HCT116 (cell line): Measurements from ENCODE around the gene RNF183. TPM values are rescaled to one million over a fixed set of nuclear protein-coding genes. Genes with fewer than 3 reads are reported as not detected.

ENCODE experiments used
- ATAC-seq: fragments of 200-7000 bp; cut with Tn5 transposase; 2 replicates; pipeline ENCODE4 v1.9.1; 2020; ENCODE audit warnings: mild to moderate bottlenecking, moderate library complexity
- BruUV-seq: library from RNA; stranded (reverse); fragments of 400-500 nt; replicated peaks from 2 replicates; lab custom pipeline; 2021; lab: Mats Ljungman, UMichigan
- CTCF ChIA-PET: fragments of 300-600 bp; sonication (Branson Sonifier 250); formaldehyde crosslinking; loops from one replicate; lab custom pipeline; 2021; ENCODE audit warnings: antibody characterized with exemption; lab: Charles Lee
- POLR2A ChIA-PET: fragments of 300-600, 350-600 bp; sonication (Branson Sonifier 250); formaldehyde crosslinking; loops from one replicate; lab custom pipeline; 2021; ENCODE audit warnings: antibody characterized with exemption; lab: Charles Lee
- RAD21 ChIA-PET, 2 experiments: fragments of 300-600 bp; sonication (Branson Sonifier 250); formaldehyde crosslinking; loops; one replicate each; lab custom pipeline; 2023; ENCODE audit warnings: low total read pairs in 2 of 2; ENCODE audit not compliant: uncharacterized antibody in 2 of 2, unreplicated experiment in 2 of 2, low non-redundant PET in 1 of 2; lab: Charles Lee
- DNase-seq: peaks from one replicate; pipeline ENCODE4 v3.0.0-alpha.2; 2010; ENCODE audit warnings: low read depth, low spot score
- H2AFZ ChIP-seq: fragments of 200-600 bp; shearing (Covaris generic), sonication (generic); 2 replicates; pipeline ENCODE4 v1.6.1; 2017; ENCODE audit warnings: low read depth, mixed run types, mixed read lengths, antibody characterized with exemption, low read length; ENCODE audit not compliant: poor library complexity, severe bottlenecking
- H3K27ac ChIP-seq: 2 replicates; pipeline ENCODE4 v1.5.1; 2012; ENCODE audit warnings: low read depth, low read length
- H3K27me3 ChIP-seq: fragments of 200-600 bp; sonication (generic); 2 replicates; pipeline ENCODE4 v1.6.1; 2016; ENCODE audit warnings: mixed run types, low read length, mixed read lengths; ENCODE audit not compliant: insufficient read depth
- H3K36me3 ChIP-seq, 2 experiments: fragments of 200-500 bp in 1 of 2; fragments of 200-600 bp in 1 of 2; sonication (Bioruptor generic) in 1 of 2; sonication (generic) in 1 of 2; 2 replicates each; pipeline versions ENCODE4 v1.5.1 to v1.6.1; 2014 to 2016; ENCODE audit warnings: low read length in 2 of 2, inconsistent platforms in 1 of 2, mixed read lengths in 1 of 2, mixed run types in 1 of 2; ENCODE audit not compliant: insufficient read depth in 2 of 2, control insufficient read depth in 1 of 2
- H3K4me1 ChIP-seq, 2 experiments: fragments of 200-600 bp in 1 of 2; sonication (generic) in 1 of 2; 2 replicates each; pipeline versions ENCODE4 v1.5.1 to v1.6.1; 2012 to 2017; ENCODE audit warnings: low read length in 2 of 2, inconsistent platforms in 1 of 2, mild to moderate bottlenecking in 1 of 2, mixed read lengths in 1 of 2, mixed run types in 1 of 2, moderate library complexity in 1 of 2; ENCODE audit not compliant: insufficient read depth in 2 of 2, control insufficient read depth in 1 of 2
- H3K4me2 ChIP-seq: fragments of 200-600 bp; sonication (generic); 2 replicates; pipeline ENCODE4 v1.6.1; 2017; ENCODE audit warnings: mixed run types, low read length, mixed read lengths
- H3K4me3 ChIP-seq, 2 experiments: fragments of 200-600 bp in 1 of 2; sonication (generic) in 1 of 2; replicated peaks in 1 of 2; 2 replicates each; pipeline ENCODE4 v1.5.1; 2011 to 2016; ENCODE audit warnings: low read length in 2 of 2, control low read depth in 1 of 2, low read depth in 1 of 2, mild to moderate bottlenecking in 1 of 2, mixed read lengths in 1 of 2, mixed run types in 1 of 2
- H3K79me2 ChIP-seq: fragments of 200-600 bp; sonication (generic); 2 replicates; pipeline ENCODE4 v1.6.1; 2017; ENCODE audit warnings: mild to moderate bottlenecking, mixed run types, low read length, moderate library complexity, mixed read lengths; ENCODE audit not compliant: insufficient read depth
- H3K9ac ChIP-seq: fragments of 200-600 bp; sonication (generic); 2 replicates; pipeline ENCODE4 v1.6.1; 2016; ENCODE audit warnings: low read length, mixed read lengths
- H3K9me2 ChIP-seq: fragments of 200-600 bp; sonication (generic), shearing (Covaris generic); 2 replicates; pipeline ENCODE4 v1.6.1; 2017; ENCODE audit warnings: mixed run types, mild to moderate bottlenecking, moderate library complexity; ENCODE audit not compliant: insufficient read depth
- H3K9me3 ChIP-seq, 2 experiments: fragments of 200-500 bp in 1 of 2; fragments of 200-600 bp in 1 of 2; sonication (Bioruptor generic) in 1 of 2; sonication (generic) in 1 of 2; 2 replicates each; pipeline ENCODE4 v1.6.1; 2014 to 2017; ENCODE audit warnings: low read length in 2 of 2, mixed read lengths in 2 of 2, inconsistent platforms in 1 of 2, low read depth in 1 of 2, mild to moderate bottlenecking in 1 of 2, mixed run types in 1 of 2, moderate library complexity in 1 of 2; ENCODE audit not compliant: control insufficient read depth in 1 of 2, insufficient read depth in 1 of 2
- H4K20me1 ChIP-seq: fragments of 200-600 bp; sonication (generic), shearing (Covaris generic); 2 replicates; pipeline ENCODE4 v1.6.1; 2017; ENCODE audit warnings: mixed run types, mild to moderate bottlenecking, moderate library complexity; ENCODE audit not compliant: insufficient read depth
- EGR1 ChIP-seq: IDR thresholded peaks from 2 replicates; pipeline ENCODE4 v1.6.1; 2012; ENCODE audit warnings: low read depth
- ELF1 ChIP-seq: IDR thresholded peaks from 2 replicates; pipeline ENCODE4 v1.6.1; 2012; ENCODE audit warnings: low read depth, borderline replicate concordance
- EZH2 ChIP-seq: fragments of 200-600 bp; sonication (generic); IDR thresholded peaks from 2 replicates; pipeline ENCODE4 v1.6.1; 2017; ENCODE audit warnings: antibody characterized with exemption, mixed run types
- EZH2phosphoT487 ChIP-seq: fragments of 200-600 bp; IDR thresholded peaks from 2 replicates; pipeline ENCODE4 v1.6.1; 2018; ENCODE audit warnings: antibody characterized with exemption, borderline replicate concordance
- SRF ChIP-seq: IDR thresholded peaks from 2 replicates; pipeline ENCODE4 v1.6.1; 2012; ENCODE audit warnings: low read depth
- ZFX ChIP-seq: fragments of 450-650 bp; IDR thresholded peaks from 2 replicates; pipeline ENCODE4 v1.6.1; 2017
- intact Hi-C: fragments of 100-400 bp; cut with micrococcal nuclease; formaldehyde crosslinking; loops from 2 replicates; pipeline ENCODE4 v1.10.0; 2022
- total RNA-seq: library from RNA; stranded (reverse); gene quantifications from one replicate; pipeline ENCODE4 v1.2.1, GENCODE V29; 2021; ENCODE audit not compliant: unreplicated experiment
- TF ChIP-seq, protein P1 (sequence below): IDR thresholded peaks from 2 replicates; pipeline ENCODE4 v1.6.1; 2012
- TF ChIP-seq, protein P2 (sequence below): IDR thresholded peaks from 2 replicates; pipeline ENCODE4 v1.6.1; 2011; ENCODE audit warnings: mild to moderate bottlenecking, low read length, moderate library complexity; ENCODE audit not compliant: insufficient replicate concordance; ENCODE audit errors: extremely low read depth
- TF ChIP-seq, protein P3 (sequence below): IDR thresholded peaks from 2 replicates; pipeline ENCODE4 v1.6.1; 2012

RNF183 gene
- total RNA-seq, 1 experiment from 2014 or later: 0.12 TPM

DNA sequence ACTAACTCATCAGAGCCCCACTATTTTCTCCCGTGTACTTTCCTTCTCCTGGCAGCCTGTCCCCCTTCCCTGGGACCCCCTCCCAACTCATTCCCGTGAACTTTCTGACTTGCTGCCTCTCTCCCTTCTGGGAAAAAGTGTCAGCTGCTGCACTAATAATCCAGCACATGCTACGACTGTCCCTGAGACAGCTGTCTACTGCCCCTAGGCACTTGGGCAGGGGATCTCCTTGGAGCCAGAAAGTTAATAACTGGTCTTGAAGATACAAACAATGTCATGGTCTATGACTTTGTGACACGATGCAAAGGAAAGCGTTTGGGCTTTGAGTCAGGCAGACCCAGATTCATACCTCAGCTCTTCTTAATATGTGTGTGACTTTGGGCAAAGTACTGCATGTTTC, 10.1 kb upstream of the RNF183 start:
- Histone ChIP-seq H3K79me2 (no peaks in the 10 kb centered on the region), H3K27me3 (no peaks in the 10 kb centered on the region), H2AFZ (no peak overlapping the region), H3K27ac (no peak overlapping the region), H4K20me1 (no peaks in the 10 kb centered on the region), H3K4me2 (no peak overlapping the region), H3K9ac (no peak overlapping the region), H3K9me2 (no peaks in the 10 kb centered on the region), H3K9me3 (no peaks in the 10 kb centered on the region), H3K4me1 (no peaks in the 10 kb centered on the region), H3K36me3 (no peaks in the 10 kb centered on the region), H3K4me3 (no peak overlapping the region)
- DNase-seq: no peak
- intact Hi-C loops: no loop called here
- TF ChIP-seq EZH2phosphoT487 (no peak), EZH2 (no peak), ELF1 (no peak), ZFX (no peak), EGR1 (no peak), SRF (no peak)
- TF ChIP-seq, protein P1, sequence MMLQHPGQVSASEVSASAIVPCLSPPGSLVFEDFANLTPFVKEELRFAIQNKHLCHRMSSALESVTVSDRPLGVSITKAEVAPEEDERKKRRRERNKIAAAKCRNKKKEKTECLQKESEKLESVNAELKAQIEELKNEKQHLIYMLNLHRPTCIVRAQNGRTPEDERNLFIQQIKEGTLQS: no peak
- TF ChIP-seq, protein P2, sequence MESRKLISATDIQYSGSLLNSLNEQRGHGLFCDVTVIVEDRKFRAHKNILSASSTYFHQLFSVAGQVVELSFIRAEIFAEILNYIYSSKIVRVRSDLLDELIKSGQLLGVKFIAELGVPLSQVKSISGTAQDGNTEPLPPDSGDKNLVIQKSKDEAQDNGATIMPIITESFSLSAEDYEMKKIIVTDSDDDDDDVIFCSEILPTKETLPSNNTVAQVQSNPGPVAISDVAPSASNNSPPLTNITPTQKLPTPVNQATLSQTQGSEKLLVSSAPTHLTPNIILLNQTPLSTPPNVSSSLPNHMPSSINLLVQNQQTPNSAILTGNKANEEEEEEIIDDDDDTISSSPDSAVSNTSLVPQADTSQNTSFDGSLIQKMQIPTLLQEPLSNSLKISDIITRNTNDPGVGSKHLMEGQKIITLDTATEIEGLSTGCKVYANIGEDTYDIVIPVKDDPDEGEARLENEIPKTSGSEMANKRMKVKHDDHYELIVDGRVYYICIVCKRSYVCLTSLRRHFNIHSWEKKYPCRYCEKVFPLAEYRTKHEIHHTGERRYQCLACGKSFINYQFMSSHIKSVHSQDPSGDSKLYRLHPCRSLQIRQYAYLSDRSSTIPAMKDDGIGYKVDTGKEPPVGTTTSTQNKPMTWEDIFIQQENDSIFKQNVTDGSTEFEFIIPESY: no peak
- TF ChIP-seq, protein P3, sequence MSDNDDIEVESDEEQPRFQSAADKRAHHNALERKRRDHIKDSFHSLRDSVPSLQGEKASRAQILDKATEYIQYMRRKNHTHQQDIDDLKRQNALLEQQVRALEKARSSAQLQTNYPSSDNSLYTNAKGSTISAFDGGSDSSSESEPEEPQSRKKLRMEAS: no peak
- RAD21 ChIA-PET: interaction anchor here in 1 of 2 experiments (0.5 kb wide), 1 partner anchor 252 kb away, joined by 4 read pairs; no protein-coding TSS in a partner anchor
- no peak for ATAC-seq
- POLR2A ChIA-PET: no interaction called here
- CTCF ChIA-PET: no interaction called here
- BruUV-seq: no TSS peak
